Activated CD4-positive, alpha-beta T cell treated with anti-CD3 and anti-CD28 coated beads, Interleukin-2, amount 50 U/mL, for 48 hours (primary cell): ENCODE measurements around the gene ZNF516.

Experiments used
- DNase-seq, 2 experiments: peaks; one replicate each; pipeline ENCODE4 v3.0.0-alpha.2; 2020

Gene ZNF516

GRCh38 chr18:76398295-76398694 lies 96.7 kb downstream of the ZNF516 start:
- no peak for DNase-seq

GRCh38 chr18:76397631-76398030 lies 97.4 kb downstream of the ZNF516 start:
- no peak for DNase-seq

- DNase-seq: no peak
These were observed 98.2 kb downstream of the ZNF516 start for GRCh38 chr18:76396792-76397191.

GRCh38 chr18:76395609-76396008 lies 99.4 kb downstream of the ZNF516 start:
- DNase-seq: no peak

- DNase-seq: no peak
These were observed 100.1 kb downstream of the ZNF516 start for GRCh38 chr18:76394780-76395476.

GRCh38 chr18:76392349-76392748 lies 102.7 kb downstream of the ZNF516 start:
- no peak for DNase-seq

- DNase-seq: no peak
These were observed 103.3 kb downstream of the ZNF516 start for GRCh38 chr18:76391746-76392145.

- DNase-seq: no peak
These were observed 104.0 kb downstream of the ZNF516 start for GRCh38 chr18:76391038-76391437.

- no peak for DNase-seq
These were observed 104.5 kb downstream of the ZNF516 start for GRCh38 chr18:76390452-76391035.

GRCh38 chr18:76389716-76390115 lies 105.3 kb downstream of the ZNF516 start:
- DNase-seq: no peak

- DNase-seq: no peak
These were observed 106.1 kb downstream of the ZNF516 start for GRCh38 chr18:76388891-76389423.

GRCh38 chr18:76388261-76388660 lies 106.8 kb downstream of the ZNF516 start:
- DNase-seq: no peak

- DNase-seq: no peak
These were observed 107.4 kb downstream of the ZNF516 start for GRCh38 chr18:76387608-76388007.

- DNase-seq: no peak
These were observed 108.2 kb downstream of the ZNF516 start for GRCh38 chr18:76386886-76387285.

- DNase-seq: no peak
These were observed 109.0 kb downstream of the ZNF516 start for GRCh38 chr18:76386071-76386470.

GRCh38 chr18:76385681-76385975 lies 109.4 kb downstream of the ZNF516 start:
- DNase-seq: no peak

GRCh38 chr18:76384861-76385680 lies 110.0 kb downstream of the ZNF516 start:
- DNase-seq: no peak

GRCh38 chr18:76384114-76384790 lies 110.8 kb downstream of the ZNF516 start:
- DNase-seq: no peak

GRCh38 chr18:76383636-76384035 lies 111.4 kb downstream of the ZNF516 start:
- DNase-seq: no peak

GRCh38 chr18:76382275-76382674 lies 112.8 kb downstream of the ZNF516 start:
- no peak for DNase-seq

GRCh38 chr18:76380791-76381405 lies 114.1 kb downstream of the ZNF516 start:
- DNase-seq: peak; percentile 24 to 38

- no peak for DNase-seq
These were observed 114.8 kb downstream of the ZNF516 start for GRCh38 chr18:76380127-76380729.
